ENCODE data around the gene MUCL3.

Gene MUCL3

DNA sequence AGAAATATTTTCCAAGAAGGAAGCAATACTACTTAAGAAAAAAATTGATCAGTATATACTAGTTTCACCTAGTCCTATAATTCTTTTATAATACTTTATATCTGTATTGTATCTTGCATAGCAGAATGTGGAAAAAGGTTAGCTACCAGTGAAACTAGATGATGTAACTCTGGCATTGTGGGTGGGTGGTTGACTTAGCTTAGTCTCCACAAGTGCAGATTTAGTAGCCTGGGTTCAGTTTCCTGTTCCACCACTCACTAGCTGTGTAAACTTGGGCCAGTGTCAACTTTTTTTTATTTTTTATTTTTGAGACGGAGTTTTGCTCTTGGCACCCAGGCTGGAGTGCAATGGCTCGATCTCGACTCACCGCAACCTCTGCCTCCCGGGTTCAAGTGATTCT lies 44.7 kb downstream of the MUCL3 start:
- H2AFZ ChIP-seq (ENCODE audit: low read depth) = no peak overlapping the region
- H3K27me3 ChIP-seq (ENCODE audit: insufficient read depth, low read depth) = no peaks in the 10 kb centered on the region
- H3K36me3 ChIP-seq (ENCODE audit: insufficient read depth) = no peaks in the 10 kb centered on the region
- H4K20me1 ChIP-seq (ENCODE audit: insufficient read depth) = no peaks in the 10 kb centered on the region
- peaks cover 48% of the 10 kb centered on the region for H3K4me1 ChIP-seq (ENCODE audit: low read depth, poor library complexity, severe bottlenecking)
- H3K79me2 ChIP-seq (ENCODE audit: insufficient read depth, low read depth) = no peaks in the 10 kb centered on the region
- H3K4me2 ChIP-seq = peak overlapping the region; percentile 22; the same call in 1 of the 2 replicates
- TF ChIP-seq, protein P1, sequence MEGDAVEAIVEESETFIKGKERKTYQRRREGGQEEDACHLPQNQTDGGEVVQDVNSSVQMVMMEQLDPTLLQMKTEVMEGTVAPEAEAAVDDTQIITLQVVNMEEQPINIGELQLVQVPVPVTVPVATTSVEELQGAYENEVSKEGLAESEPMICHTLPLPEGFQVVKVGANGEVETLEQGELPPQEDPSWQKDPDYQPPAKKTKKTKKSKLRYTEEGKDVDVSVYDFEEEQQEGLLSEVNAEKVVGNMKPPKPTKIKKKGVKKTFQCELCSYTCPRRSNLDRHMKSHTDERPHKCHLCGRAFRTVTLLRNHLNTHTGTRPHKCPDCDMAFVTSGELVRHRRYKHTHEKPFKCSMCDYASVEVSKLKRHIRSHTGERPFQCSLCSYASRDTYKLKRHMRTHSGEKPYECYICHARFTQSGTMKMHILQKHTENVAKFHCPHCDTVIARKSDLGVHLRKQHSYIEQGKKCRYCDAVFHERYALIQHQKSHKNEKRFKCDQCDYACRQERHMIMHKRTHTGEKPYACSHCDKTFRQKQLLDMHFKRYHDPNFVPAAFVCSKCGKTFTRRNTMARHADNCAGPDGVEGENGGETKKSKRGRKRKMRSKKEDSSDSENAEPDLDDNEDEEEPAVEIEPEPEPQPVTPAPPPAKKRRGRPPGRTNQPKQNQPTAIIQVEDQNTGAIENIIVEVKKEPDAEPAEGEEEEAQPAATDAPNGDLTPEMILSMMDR (conservative IDR thresholded peaks at IDR 0.05; ENCODE audit: low read depth, low read length) = no peak
- no peak overlapping the region for H3K27ac ChIP-seq
- no peak overlapping the region for H3K9ac ChIP-seq
- H3K4me3 ChIP-seq (IDR thresholded peaks at IDR 0.05; ENCODE audit: insufficient read depth, low read depth, low read length) = no peak overlapping the region

DNA sequence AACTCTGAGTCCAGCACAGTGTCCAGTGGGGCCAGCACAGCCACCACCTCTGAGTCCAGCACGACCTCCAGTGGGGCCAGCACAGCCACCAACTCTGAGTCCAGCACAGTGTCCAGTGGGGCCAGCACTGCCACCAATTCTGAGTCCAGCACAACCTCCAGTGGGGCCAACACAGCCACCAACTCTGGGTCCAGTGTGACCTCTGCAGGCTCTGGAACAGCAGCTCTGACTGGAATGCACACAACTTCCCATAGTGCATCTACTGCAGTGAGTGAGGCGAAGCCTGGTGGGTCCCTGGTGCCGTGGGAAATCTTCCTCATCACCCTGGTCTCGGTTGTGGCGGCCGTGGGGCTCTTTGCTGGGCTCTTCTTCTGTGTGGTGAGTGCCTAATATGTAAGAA lies 46.5 kb downstream of the MUCL3 start:
- no peaks in the 10 kb centered on the region for H4K20me1 ChIP-seq (ENCODE audit: insufficient read depth)
- H3K79me2 ChIP-seq (ENCODE audit: insufficient read depth, low read depth) = no peaks in the 10 kb centered on the region
- H3K27ac ChIP-seq = no peak overlapping the region
- H3K4me1 ChIP-seq (ENCODE audit: low read depth, poor library complexity, severe bottlenecking) = peaks cover 47% of the 10 kb centered on the region
- H3K36me3 ChIP-seq (ENCODE audit: insufficient read depth) = no peaks in the 10 kb centered on the region
- no peak overlapping the region for H3K4me3 ChIP-seq (IDR thresholded peaks at IDR 0.05; ENCODE audit: insufficient read depth, low read depth, low read length)
- TF ChIP-seq, protein P1 (conservative IDR thresholded peaks at IDR 0.05; ENCODE audit: low read depth, low read length) = no peak
- no peak overlapping the region for H3K4me2 ChIP-seq
- no peak overlapping the region for H3K9ac ChIP-seq
- no peak overlapping the region for H2AFZ ChIP-seq (ENCODE audit: low read depth)
- H3K27me3 ChIP-seq (ENCODE audit: insufficient read depth, low read depth) = no peaks in the 10 kb centered on the region

DNA sequence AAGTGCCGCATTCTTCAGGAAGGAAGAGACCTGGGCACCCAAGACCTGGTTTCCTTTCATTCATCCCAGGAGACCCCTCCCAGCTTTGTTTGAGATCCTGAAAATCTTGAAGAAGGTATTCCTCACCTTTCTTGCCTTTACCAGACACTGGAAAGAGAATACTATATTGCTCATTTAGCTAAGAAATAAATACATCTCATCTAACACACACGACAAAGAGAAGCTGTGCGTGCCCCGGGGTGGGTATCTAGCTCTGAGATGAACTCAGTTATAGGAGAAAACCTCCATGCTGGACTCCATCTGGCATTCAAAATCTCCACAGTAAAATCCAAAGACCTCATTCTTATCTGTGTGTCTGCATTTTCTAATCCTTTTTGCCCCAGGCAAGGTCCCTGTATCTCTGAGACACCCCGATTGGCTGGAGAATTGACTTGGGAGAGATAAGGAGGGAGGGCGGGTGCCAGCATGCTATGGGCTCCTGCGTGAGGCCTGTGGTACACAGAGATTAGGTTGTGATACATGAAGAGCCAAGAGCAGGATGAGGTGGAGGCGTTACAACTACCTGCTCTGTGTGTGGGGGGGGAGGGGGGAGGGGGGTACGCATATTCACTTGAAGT lies 47.5 kb downstream of the MUCL3 start:
- Histone ChIP-seq H3K9ac (no peak overlapping the region), H3K4me3 (IDR thresholded peaks at IDR 0.05; ENCODE audit: insufficient read depth, low read depth, low read length) (no peak overlapping the region), H3K79me2 (ENCODE audit: insufficient read depth, low read depth) (no peaks in the 10 kb centered on the region), H3K36me3 (ENCODE audit: insufficient read depth) (no peaks in the 10 kb centered on the region), H4K20me1 (ENCODE audit: insufficient read depth) (no peaks in the 10 kb centered on the region), H3K4me1 (ENCODE audit: low read depth, poor library complexity, severe bottlenecking) (peaks cover 42% of the 10 kb centered on the region), H2AFZ (ENCODE audit: low read depth) (no peak overlapping the region), H3K4me2 (no peak overlapping the region), H3K27ac (no peak overlapping the region), H3K27me3 (ENCODE audit: insufficient read depth, low read depth) (no peaks in the 10 kb centered on the region)
- TF ChIP-seq, protein P1 (conservative IDR thresholded peaks at IDR 0.05; ENCODE audit: low read depth, low read length) = no peak

DNA sequence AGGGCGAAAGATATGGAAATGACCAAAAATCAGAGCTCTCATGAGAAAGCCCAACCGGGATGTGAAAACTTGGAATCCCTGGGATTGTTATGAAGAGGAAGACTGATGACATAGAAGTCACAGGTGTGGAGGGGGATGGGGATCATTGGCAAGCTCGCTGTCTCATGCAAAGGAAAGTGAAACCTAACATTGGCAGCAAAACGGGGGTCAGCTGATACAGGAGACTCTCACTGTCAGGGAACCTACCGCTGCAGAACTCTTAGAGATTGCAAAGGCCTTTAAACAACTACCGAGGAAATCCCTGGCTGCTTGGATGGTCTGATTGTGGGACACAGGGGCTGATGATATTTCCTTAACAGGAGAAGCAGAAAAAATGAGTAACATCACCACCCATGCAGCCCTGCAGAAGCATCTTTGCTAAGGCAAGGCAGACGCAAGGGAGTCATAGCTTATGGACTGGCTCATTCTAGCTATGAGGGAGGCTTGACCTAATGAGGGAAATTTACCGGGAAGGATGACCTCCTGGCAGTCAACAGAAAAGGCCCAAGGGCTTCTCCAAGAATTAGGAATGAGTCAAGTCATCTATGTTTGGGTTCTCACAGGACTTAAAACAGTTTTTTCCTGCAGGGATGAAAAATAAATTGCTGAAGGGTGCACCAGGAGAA lies 49.8 kb downstream of the MUCL3 start:
- Histone ChIP-seq H3K79me2 (ENCODE audit: insufficient read depth, low read depth) (no peaks in the 10 kb centered on the region), H3K9ac (no peak overlapping the region), H3K27me3 (ENCODE audit: insufficient read depth, low read depth) (no peaks in the 10 kb centered on the region), H4K20me1 (ENCODE audit: insufficient read depth) (no peaks in the 10 kb centered on the region), H2AFZ (ENCODE audit: low read depth) (peak overlapping the region; percentile 55; the same call in 1 of the 2 replicates), H3K4me2 (peak overlapping the region; percentile 53), H3K27ac (peak overlapping the region; percentile 33; the same call in 1 of the 2 replicates), H3K4me1 (ENCODE audit: low read depth, poor library complexity, severe bottlenecking) (peaks cover 36% of the 10 kb centered on the region), H3K36me3 (ENCODE audit: insufficient read depth) (no peaks in the 10 kb centered on the region), H3K4me3 (IDR thresholded peaks at IDR 0.05; ENCODE audit: insufficient read depth, low read depth, low read length) (no peak overlapping the region)
- TF ChIP-seq, protein P1 (conservative IDR thresholded peaks at IDR 0.05; ENCODE audit: low read depth, low read length) = no peak
